HFFc6 (cell line): Measurements from ENCODE around the gene PDZRN3. TPM values are rescaled to one million over a fixed set of nuclear protein-coding genes. Genes with fewer than 3 reads are reported as not detected.

Experiments
- DNase-seq: peaks from one replicate; pipeline ENCODE4 v3.0.0-alpha.2; 2018
- H3K27ac Mint-ChIP-seq: 2 replicates; pipeline ENCODE4 v1.8.0; 2020; ENCODE audit warnings: mild to moderate bottlenecking, mixed read lengths
- H3K27me3 Mint-ChIP-seq: 2 replicates; pipeline ENCODE4 v1.8.0; 2021; ENCODE audit warnings: mild to moderate bottlenecking, moderate library complexity, mixed read lengths; ENCODE audit not compliant: insufficient read depth
- H3K36me3 Mint-ChIP-seq: 2 replicates; pipeline ENCODE4 v1.8.0; 2021; ENCODE audit warnings: low read depth, mixed read lengths
- H3K4me1 Mint-ChIP-seq: 2 replicates; pipeline ENCODE4 v1.8.0; 2020; ENCODE audit warnings: low read depth, mixed read lengths
- H3K4me3 Mint-ChIP-seq: 2 replicates; pipeline ENCODE4 v1.8.0; 2020; ENCODE audit warnings: mild to moderate bottlenecking, moderate library complexity, mixed read lengths
- H3K9me3 Mint-ChIP-seq: 2 replicates; pipeline ENCODE4 v1.8.0; 2020; ENCODE audit warnings: mild to moderate bottlenecking, mixed read lengths
- total RNA-seq, 6 experiments: library from RNA; stranded (reverse); fragmentation: NEBNext Ultra II Directional; extraction: Animal tissue kit (Norgen Biotek cat#: 25700); gene quantifications; 2 replicates in 1 of 6; 3 replicates in 5 of 6; pipeline ENCODE4 v1.2.3, GENCODE V29; 2021
- TF ChIP-seq, protein P1 (sequence below): fragments of 200-600 bp; sonication (generic); IDR thresholded peaks from 2 replicates; pipeline ENCODE4 v1.5.0; 2021; ENCODE audit warnings: antibody characterized with exemption, mild to moderate bottlenecking

PDZRN3 gene
- total RNA-seq, 6 experiments from 2014 or later = 15.1 to 18.5 (median 16.7) TPM

DNA sequence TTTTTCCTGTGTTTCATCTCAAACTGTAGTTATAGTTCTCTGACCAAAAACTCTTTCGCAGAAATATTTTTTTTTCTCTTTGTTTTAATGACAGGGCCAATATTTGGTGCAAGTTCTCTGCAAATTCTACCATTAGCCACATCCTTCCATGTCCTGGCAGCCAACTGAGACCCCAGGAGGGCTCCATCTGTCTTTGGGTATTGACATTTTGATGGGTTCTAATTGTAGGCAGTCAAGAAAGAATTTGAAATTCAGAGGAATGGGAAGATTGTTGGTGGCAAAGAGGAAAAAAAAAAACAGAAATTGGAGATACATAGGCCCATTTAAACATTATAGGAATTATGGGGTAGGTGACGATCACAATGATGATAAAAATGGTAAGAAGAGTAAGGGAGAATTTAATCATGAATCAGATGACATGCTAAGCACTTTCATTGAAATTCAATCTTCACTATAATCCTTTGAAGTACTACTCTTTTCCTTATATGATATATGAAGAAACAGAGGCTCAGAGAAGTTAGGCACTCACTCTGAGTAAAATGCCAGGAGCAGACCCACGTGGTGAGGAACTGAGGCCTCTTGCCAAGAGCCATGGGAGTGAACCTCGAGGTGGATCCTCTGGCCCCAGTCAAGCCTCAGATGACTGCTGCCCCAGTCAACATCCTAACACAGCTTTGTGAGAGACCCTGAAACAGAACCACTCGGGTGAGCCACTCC, 151.4 kb downstream of the PDZRN3 start:
- TF ChIP-seq, protein P1, sequence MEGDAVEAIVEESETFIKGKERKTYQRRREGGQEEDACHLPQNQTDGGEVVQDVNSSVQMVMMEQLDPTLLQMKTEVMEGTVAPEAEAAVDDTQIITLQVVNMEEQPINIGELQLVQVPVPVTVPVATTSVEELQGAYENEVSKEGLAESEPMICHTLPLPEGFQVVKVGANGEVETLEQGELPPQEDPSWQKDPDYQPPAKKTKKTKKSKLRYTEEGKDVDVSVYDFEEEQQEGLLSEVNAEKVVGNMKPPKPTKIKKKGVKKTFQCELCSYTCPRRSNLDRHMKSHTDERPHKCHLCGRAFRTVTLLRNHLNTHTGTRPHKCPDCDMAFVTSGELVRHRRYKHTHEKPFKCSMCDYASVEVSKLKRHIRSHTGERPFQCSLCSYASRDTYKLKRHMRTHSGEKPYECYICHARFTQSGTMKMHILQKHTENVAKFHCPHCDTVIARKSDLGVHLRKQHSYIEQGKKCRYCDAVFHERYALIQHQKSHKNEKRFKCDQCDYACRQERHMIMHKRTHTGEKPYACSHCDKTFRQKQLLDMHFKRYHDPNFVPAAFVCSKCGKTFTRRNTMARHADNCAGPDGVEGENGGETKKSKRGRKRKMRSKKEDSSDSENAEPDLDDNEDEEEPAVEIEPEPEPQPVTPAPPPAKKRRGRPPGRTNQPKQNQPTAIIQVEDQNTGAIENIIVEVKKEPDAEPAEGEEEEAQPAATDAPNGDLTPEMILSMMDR = no peak
- Mint-ChIP-seq H3K4me3 (no peak overlapping the region), H3K27me3 (no peaks in the 10 kb centered on the region; the same call in none of the 2 replicates), H3K4me1 (peaks cover 18% of the 10 kb centered on the region; the same call in 1 of the 2 replicates), H3K9me3 (peaks cover 4% of the 10 kb centered on the region; the same call in 1 of the 2 replicates), H3K27ac (no peak overlapping the region), H3K36me3 (peaks cover 4% of the 10 kb centered on the region; the same call in 1 of the 2 replicates)
- DNase-seq = no peak

DNA sequence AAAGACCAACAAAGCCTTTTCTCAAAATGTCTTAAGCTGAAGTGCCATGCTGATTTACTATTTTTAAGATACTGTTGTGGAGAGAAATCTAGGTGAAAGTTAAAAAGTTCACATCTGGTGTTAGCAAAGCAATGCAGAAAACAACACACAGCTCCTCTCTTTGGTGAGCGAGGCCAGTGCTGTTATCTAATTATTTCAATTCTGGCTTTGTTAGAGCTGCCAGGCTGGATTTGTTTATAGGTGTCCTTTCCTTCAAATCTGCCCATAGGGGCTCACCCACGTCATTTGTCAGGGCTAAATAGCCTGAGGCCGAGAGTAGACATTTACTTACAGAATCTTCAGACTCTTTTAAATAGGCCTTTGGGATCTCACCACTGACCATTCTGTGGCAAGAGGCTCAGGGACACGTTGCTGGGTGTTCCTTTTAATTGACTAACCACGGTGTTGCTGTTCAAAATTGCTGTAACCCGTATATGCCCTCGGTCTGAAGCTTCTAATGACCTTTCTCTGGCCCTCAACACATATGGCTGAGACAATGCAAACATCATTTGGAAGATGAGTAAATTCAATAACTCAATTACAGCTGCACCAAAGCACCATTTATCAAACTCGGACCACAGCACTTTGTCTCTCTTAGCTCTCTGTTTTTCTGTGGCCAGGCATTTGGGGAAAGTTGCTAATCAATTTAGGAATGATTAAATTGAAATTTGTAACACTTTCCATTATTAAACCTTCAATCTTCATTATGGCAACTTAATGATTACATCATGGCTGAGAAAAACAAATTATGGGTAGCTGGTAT, 152.6 kb downstream of the PDZRN3 start:
- H3K27me3 Mint-ChIP-seq = no peaks in the 10 kb centered on the region; the same call in 1 of the 2 replicates
- H3K9me3 Mint-ChIP-seq = no peaks in the 10 kb centered on the region
- DNase-seq = no peak
- H3K4me1 Mint-ChIP-seq = peaks cover 18% of the 10 kb centered on the region; the same call in 1 of the 2 replicates
- H3K4me3 Mint-ChIP-seq = no peak overlapping the region
- no peak overlapping the region for H3K27ac Mint-ChIP-seq
- no peaks in the 10 kb centered on the region; the same call in 1 of the 2 replicates for H3K36me3 Mint-ChIP-seq
- TF ChIP-seq, protein P1 = no peak

- Mint-ChIP-seq H3K4me1 (peaks cover 18% of the 10 kb centered on the region; the same call in 1 of the 2 replicates), H3K36me3 (no peaks in the 10 kb centered on the region), H3K4me3 (no peak overlapping the region), H3K27ac (no peak overlapping the region), H3K9me3 (no peaks in the 10 kb centered on the region), H3K27me3 (no peaks in the 10 kb centered on the region; the same call in 1 of the 2 replicates)
- TF ChIP-seq, protein P1 = no peak
- no peak for DNase-seq
Observed at GRCh38 chr3:73470860-73471259, 153.9 kb downstream of the PDZRN3 start.

- no peak for DNase-seq
- H3K27me3 Mint-ChIP-seq = no peaks in the 10 kb centered on the region; the same call in 1 of the 2 replicates
Observed at GRCh38 chr3:73469331-73469730, 155.4 kb downstream of the PDZRN3 start.

GRCh38 chr3:73467211-73467610, 157.5 kb downstream of the PDZRN3 start:
- Mint-ChIP-seq H3K9me3 (no peaks in the 10 kb centered on the region), H3K27ac (no peak overlapping the region), H3K27me3 (no peaks in the 10 kb centered on the region), H3K36me3 (no peaks in the 10 kb centered on the region), H3K4me3 (no peak overlapping the region), H3K4me1 (peaks cover 32% of the 10 kb centered on the region)
- DNase-seq = no peak
- TF ChIP-seq, protein P1 = no peak

More at GRCh38 chr3:73469331-73469730, 155.4 kb downstream of the PDZRN3 start:
- no peaks in the 10 kb centered on the region for H3K36me3 Mint-ChIP-seq
- H3K27ac Mint-ChIP-seq = no peak overlapping the region
- H3K4me1 Mint-ChIP-seq = peaks cover 27% of the 10 kb centered on the region
- TF ChIP-seq, protein P1 = no peak
- H3K9me3 Mint-ChIP-seq = no peaks in the 10 kb centered on the region
- H3K4me3 Mint-ChIP-seq = no peak overlapping the region
